Right hindlimb (tissue), 1 donor: ENCODE data around the gene MUL1.
"Not testable (repeated sequence)": the region's sequence is repeated elsewhere in the genome, so short reads cannot be mapped to it uniquely, and the experiment has no call there.

Source experiments
- DNase-seq: peaks from one replicate; pipeline ENCODE4 v3.0.0-alpha.2; 2018

Gene MUL1, protein sequence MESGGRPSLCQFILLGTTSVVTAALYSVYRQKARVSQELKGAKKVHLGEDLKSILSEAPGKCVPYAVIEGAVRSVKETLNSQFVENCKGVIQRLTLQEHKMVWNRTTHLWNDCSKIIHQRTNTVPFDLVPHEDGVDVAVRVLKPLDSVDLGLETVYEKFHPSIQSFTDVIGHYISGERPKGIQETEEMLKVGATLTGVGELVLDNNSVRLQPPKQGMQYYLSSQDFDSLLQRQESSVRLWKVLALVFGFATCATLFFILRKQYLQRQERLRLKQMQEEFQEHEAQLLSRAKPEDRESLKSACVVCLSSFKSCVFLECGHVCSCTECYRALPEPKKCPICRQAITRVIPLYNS

GRCh38 chr1:20507564-20508410 lies at the start of gene MUL1:
MUL1 (minus strand) TSS chr1:20508151; CDS start chr1:20508024, 127 bp downstream.
- DNase-seq: peak; percentile 98

- DNase-seq: no peak
These were observed 47.8 kb upstream of the MUL1 start for GRCh38 chr1:20555758-20556120.

- peak; percentile 46 for DNase-seq
These were observed 47.2 kb upstream of the MUL1 start for GRCh38 chr1:20555025-20555757.

DNA sequence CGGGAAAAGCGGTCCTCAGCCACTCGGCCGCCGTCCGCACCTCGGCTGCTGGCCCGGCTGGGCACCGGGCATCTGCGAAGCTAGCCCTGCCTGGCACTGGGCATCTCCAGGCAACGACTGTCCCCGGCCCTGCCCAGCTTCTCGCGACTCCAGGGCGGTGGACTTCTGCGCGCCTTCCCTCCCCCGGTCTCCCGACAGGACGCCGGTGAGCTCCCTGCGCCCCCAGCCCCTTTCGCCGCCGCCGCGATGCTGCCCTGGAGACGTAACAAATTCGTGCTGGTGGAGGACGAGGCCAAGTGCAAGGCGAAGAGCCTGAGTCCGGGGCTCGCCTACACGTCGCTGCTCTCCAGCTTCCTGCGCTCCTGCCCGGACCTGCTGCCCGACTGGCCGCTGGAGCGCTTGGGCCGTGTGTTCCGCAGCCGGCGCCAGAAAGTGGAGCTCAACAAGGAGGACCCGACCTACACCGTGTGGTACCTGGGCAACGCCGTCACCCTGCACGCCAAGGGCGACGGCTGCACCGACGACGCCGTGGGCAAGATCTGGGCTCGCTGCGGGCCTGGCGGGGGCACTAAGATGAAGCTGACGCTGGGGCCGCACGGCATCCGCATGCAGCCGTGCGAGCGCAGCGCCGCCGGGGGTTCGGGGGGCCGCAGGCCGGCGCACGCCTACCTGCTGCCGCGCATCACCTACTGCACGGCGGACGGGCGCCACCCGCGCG lies 44.9 kb upstream of the MUL1 start:
- peak; percentile 33 for DNase-seq

- peak; percentile 93 for DNase-seq
These were observed 44.2 kb upstream of the MUL1 start, which contains the start of gene FAM43B for GRCh38 chr1:20551945-20552727. FAM43B (plus strand) TSS chr1:20552573; CDS start chr1:20552974, 401 bp downstream.

GRCh38 chr1:20551161-20551560 lies 43.2 kb upstream of the MUL1 start:
- peak; percentile 33 for DNase-seq

DNA sequence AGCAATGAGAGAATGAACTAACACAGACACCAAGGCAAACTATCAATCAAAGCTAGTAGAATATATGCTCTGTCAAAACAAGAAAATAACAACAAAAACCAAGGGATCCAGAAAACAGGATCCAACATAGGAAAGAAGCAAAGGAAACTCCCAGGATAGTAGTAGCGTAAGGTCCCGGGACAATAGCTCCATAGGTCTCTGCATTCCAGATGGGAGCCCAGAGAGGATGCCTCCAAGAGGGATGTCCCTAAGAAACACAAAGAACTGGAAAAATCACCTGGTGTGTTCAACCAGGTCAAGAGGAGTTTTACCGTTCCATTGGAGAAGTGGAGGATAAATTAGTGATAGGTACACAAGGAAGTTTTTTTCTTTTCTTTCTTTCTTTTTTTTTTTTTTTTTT lies 38.7 kb upstream of the MUL1 start:
- no peak for DNase-seq

- no peak for DNase-seq
These were observed 32.3 kb upstream of the MUL1 start for GRCh38 chr1:20540281-20540680.

DNA sequence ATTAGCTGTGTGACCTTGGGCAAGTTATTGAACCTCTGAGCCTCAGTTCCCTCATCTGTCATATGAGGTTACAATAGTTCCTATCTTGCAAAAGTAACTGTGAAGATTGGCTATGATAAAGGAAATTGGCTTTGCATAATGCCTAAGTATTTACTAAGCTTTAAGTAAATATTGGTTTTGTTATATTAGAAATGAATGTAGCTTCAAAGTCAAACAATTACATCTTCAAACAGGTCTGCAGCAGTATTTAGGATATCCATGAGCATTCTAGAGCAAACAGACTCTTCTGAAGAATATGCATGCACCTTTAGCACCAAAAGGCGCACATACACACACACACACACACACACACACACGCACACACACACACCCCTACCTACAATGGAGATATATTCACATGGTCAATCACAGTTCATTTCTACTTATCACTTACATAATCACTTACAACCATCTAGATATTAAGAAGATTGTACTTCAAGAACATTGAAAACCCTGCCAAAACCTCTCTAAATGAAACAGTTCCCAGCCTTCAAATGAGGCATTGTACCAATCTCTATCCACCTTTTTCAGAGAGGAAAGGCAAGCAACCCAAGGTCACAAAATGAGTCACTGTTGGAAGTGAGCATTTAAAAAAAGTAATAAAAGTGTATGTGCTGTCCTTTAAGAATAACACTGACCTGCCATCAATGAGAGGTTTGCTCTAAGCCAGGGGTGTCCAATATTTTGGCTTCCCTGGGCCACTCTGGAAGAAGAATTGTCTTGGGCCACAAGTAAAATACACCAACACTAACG lies 31.0 kb upstream of the MUL1 start:
- DNase-seq: no peak

- DNase-seq: no peak
These were observed 30.3 kb upstream of the MUL1 start for GRCh38 chr1:20538227-20538626.

DNA sequence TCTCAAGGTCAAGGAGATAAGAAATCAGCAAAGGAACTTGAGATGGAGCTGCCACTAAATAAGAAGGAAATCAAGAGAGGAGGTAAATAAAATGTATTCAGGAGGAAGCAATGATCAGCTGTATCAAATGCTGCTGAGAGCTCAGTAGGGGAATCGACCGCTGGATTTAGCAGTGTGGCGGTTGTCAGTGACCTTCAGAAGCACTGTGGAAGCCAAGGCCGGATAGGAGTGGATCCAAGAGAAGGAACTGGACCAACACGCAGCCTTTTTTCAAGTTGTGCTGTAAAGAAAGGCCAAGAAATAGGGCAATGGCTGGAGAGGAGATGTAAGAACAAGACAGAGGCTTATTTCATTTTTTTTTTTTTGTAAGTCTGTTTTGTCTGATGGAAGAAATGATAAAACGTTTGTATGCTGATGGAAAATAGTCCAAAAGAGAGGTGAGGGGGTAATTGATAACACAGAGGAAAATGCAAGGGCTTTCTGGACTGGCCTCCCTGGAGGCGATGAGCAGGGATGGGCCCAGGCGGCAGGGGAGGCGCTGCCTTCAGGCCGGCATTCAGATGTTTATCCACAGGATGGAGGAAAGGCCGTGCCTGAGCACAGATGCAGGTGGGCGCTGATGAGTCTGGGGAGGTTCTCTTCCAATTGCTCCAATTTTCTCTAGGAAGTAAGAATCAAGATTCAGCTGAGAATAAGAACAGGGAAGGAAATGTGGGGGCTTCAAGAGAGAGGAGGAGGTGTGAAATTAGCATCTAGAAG lies 26.9 kb upstream of the MUL1 start:
- no peak for DNase-seq

- DNase-seq: no peak
These were observed 25.7 kb upstream of the MUL1 start for GRCh38 chr1:20533635-20534034.

DNA sequence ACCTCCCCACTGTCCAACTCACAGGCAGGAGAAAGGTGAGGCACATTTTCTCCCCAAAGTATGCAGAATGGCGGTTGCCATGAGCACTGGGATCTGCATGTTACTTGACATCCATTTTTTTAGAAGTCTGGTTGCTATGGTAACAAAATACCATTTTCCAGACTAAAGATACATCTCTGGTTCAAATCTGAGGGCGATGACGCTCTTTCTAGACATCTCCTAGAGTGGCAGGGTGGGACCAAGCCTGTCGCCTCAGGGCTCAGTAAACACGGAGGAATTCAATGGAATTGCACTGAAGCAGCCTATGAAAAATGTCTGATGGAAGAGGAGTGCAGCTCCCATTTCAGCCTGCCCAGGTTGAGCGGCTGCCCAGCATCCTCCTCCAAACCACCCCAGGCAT lies 22.9 kb upstream of the MUL1 start:
- no peak for DNase-seq

- DNase-seq: no peak
These were observed 22.4 kb upstream of the MUL1 start for GRCh38 chr1:20530306-20530705.

GRCh38 chr1:20528221-20528620 lies 20.3 kb upstream of the MUL1 start:
- no peak for DNase-seq

DNA sequence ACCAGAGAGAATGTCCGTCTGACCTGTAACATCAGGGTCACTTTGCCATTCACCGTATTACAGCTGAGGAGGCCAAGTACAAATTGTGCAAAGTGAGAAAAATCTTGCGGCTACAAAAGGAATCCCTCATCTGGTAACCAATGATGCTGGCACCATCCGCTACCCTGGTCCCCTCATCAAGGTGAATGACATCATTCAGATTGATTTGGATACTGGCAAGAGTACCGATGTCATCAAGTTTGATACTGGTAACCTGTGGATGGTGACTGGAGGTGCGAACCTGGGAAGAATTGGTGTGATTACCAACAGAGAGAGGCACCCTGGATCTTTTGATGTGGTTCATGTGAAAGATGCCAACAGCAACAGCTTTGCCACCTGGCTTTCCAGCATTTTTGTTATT lies 18.3 kb upstream of the MUL1 start:
- no peak for DNase-seq

- peak; percentile 84 for DNase-seq
These were observed 14.3 kb upstream of the MUL1 start for GRCh38 chr1:20521960-20522861.

GRCh38 chr1:20519609-20520262 lies 11.8 kb upstream of the MUL1 start:
- not testable (repeated sequence) for DNase-seq
